ENCODE data around the gene LRRC56.

- TF ChIP-seq YY1 (tag by site-specific recombination; IDR thresholded peaks at IDR 0.05) (no peak), ZNF704 (tag by site-specific recombination; IDR thresholded peaks at IDR 0.05) (no peak), ZNF792 (tag by site-specific recombination; IDR thresholded peaks at IDR 0.05) (no peak), MYNN (tag by site-specific recombination; IDR thresholded peaks at IDR 0.05; ENCODE audit: borderline replicate concordance) (no peak), ZNF2 (tag by site-specific recombination; IDR thresholded peaks at IDR 0.05) (no peak), SP2 (tag by site-specific recombination; IDR thresholded peaks at IDR 0.05) (no peak), ZNF174 (tag by site-specific recombination; IDR thresholded peaks at IDR 0.05) (no peak), ZNF560 (tag by site-specific recombination; IDR thresholded peaks at IDR 0.05; ENCODE audit: borderline replicate concordance) (no peak), ZNF707 (tag by site-specific recombination; IDR thresholded peaks at IDR 0.05) (no peak)
- TF ChIP-seq, protein P1, sequence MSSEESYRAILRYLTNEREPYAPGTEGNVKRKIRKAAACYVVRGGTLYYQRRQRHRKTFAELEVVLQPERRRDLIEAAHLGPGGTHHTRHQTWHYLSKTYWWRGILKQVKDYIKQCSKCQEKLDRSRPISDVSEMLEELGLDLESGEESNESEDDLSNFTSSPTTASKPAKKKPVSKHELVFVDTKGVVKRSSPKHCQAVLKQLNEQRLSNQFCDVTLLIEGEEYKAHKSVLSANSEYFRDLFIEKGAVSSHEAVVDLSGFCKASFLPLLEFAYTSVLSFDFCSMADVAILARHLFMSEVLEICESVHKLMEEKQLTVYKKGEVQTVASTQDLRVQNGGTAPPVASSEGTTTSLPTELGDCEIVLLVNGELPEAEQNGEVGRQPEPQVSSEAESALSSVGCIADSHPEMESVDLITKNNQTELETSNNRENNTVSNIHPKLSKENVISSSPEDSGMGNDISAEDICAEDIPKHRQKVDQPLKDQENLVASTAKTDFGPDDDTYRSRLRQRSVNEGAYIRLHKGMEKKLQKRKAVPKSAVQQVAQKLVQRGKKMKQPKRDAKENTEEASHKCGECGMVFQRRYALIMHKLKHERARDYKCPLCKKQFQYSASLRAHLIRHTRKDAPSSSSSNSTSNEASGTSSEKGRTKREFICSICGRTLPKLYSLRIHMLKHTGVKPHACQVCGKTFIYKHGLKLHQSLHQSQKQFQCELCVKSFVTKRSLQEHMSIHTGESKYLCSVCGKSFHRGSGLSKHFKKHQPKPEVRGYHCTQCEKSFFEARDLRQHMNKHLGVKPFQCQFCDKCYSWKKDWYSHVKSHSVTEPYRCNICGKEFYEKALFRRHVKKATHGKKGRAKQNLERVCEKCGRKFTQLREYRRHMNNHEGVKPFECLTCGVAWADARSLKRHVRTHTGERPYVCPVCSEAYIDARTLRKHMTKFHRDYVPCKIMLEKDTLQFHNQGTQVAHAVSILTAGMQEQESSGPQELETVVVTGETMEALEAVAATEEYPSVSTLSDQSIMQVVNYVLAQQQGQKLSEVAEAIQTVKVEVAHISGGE (tag by site-specific recombination; conservative IDR thresholded peaks at IDR 0.05; ENCODE audit: low read depth) = no peak
- TF ChIP-seq, protein P2, sequence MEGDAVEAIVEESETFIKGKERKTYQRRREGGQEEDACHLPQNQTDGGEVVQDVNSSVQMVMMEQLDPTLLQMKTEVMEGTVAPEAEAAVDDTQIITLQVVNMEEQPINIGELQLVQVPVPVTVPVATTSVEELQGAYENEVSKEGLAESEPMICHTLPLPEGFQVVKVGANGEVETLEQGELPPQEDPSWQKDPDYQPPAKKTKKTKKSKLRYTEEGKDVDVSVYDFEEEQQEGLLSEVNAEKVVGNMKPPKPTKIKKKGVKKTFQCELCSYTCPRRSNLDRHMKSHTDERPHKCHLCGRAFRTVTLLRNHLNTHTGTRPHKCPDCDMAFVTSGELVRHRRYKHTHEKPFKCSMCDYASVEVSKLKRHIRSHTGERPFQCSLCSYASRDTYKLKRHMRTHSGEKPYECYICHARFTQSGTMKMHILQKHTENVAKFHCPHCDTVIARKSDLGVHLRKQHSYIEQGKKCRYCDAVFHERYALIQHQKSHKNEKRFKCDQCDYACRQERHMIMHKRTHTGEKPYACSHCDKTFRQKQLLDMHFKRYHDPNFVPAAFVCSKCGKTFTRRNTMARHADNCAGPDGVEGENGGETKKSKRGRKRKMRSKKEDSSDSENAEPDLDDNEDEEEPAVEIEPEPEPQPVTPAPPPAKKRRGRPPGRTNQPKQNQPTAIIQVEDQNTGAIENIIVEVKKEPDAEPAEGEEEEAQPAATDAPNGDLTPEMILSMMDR (tag by site-specific recombination; IDR thresholded peaks at IDR 0.05) = no peak
- TF ChIP-seq, protein P3, sequence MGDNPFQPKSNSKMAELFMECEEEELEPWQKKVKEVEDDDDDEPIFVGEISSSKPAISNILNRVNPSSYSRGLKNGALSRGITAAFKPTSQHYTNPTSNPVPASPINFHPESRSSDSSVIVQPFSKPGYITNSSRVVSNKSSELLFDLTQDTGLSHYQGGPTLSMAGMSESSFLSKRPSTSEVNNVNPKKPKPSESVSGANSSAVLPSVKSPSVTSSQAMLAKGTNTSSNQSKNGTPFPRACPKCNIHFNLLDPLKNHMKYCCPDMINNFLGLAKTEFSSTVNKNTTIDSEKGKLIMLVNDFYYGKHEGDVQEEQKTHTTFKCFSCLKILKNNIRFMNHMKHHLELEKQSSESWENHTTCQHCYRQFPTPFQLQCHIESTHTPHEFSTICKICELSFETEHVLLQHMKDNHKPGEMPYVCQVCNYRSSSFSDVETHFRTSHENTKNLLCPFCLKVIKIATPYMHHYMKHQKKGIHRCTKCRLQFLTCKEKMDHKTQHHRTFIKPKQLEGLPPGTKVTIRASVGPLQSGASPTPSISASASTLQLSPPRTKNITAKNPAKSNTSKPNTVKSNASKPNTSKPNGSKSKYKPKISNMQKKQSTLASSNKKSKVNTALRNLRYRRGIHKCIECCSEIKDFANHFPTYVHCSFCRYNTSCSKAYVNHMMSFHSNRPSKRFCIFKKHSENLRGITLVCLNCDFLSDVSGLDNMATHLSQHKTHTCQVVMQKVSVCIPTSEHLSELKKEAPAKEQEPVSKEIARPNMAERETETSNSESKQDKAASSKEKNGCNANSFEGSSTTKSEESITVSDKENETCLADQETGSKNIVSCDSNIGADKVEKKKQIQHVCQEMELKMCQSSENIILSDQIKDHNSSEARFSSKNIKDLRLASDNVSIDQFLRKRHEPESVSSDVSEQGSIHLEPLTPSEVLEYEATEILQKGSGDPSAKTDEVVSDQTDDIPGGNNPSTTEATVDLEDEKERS (tag by site-specific recombination; IDR thresholded peaks at IDR 0.05) = no peak
Observed at GRCh38 chr11:575313-575995, 38.1 kb downstream of the LRRC56 start.

Data from HEK293 (cell line).